ENCODE results near the gene ASTN1.

- no peak for TF ChIP-seq CTCF (IDR thresholded peaks at IDR 0.05)
- no peak for TF ChIP-seq POLR2A (IDR thresholded peaks at IDR 0.05)
- TF ChIP-seq POLR2AphosphoS5 (IDR thresholded peaks at IDR 0.05), result no peak
Measured at GRCh38 chr1:176893625-176894352, 270.7 kb downstream of the ASTN1 start.

Measured in gastroesophageal sphincter (tissue), 3 donors.